Fibroblast of the conjunctiva (primary cell): ENCODE results near the gene NME7.
A peak's percentile ranks its signal among the peaks of the same experiment; 100 is the strongest.
"Not testable (repeated sequence)": the region's sequence is repeated elsewhere in the genome, so short reads cannot be mapped to it uniquely, and the experiment has no call there.

Experiments
- DNase-seq: peaks from one replicate; pipeline ENCODE4 v3.0.0-alpha.2; 2010; ENCODE audit warnings: low read depth

Gene NME7

DNA sequence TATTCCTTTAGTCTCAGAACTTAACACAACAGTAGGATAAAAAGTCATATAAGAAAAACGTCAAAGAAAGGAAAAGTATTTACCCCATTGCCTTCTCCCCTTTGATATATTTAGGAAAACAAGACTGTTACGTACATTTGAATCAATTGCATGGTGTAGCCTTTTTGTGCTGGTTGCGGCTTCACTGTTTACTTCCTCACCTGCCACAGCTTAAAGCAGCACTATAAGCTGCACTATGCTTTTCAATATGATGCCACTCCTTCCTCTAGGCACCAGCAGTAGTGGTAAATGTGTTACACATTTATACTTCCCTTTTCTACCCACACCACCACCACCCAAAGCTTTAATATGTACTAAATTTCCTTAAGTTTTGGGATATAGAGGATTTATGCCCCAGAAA lies 150.0 kb downstream of the NME7 start:
- no peak for DNase-seq

- no peak for DNase-seq
These were observed 153.0 kb downstream of the NME7 start for GRCh38 chr1:169214598-169214997.

DNA sequence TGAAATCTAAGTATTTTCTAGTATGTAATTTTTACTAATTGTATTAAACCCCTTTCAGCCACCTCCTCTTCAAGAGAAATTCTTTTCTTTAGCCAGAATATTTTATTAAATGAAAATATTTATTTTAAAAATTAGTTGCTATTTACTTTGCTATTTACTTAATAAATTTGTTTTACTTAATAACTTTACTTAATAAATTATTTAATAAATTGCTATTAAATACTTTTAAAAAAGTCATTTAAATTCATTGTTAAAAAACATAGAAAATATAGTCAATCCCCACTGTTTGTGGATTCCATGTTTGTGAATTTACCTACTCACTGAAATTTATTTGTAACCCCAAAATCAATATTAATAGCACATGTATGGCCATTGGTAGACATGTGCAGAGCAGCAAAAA lies 155.5 kb downstream of the NME7 start:
- no peak for DNase-seq

GRCh38 chr1:169207797-169208520 lies 159.6 kb downstream of the NME7 start:
- peak; percentile 0 for DNase-seq

- no peak for DNase-seq
These were observed 163.4 kb downstream of the NME7 start for GRCh38 chr1:169204157-169204556.

DNA sequence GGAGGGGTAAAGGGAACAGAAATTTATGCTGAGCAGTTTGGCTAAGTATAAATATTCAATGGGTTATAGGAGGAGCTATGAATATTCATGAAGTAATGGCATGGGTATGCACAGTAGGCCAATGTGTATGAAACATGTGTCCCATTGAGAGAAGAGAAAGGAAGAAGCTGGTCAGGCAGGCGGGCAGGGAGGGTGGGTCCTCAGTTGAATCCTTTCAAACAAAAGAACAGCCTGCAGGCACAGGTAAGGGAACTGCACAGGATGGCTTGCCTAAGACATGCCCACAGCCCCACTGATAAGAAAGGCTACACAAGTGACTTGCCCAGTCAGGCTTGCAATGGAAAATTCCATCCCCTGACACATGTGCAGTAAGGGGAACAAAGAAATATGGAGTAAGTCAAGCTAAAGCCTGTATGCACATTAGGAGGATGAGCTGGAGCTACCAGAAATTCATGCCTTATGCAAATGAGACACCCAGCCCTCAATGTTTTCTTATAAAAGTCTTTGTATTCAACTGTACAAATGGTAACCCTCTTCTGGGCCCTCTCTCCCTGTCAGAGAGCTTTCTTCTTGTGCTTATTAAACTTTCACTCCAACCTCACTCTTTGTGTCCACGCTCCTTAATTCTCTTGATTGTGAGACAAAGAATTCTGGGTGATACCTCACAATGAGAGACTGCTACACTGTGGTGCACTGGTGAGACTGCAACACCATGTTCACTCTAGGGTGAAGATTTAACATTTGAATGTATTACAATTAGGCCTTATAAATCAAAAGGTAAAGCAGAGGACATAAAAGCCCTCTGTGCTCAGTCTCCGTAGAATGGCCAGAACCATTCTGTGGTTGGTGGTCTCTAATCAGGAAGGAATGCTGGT lies 164.6 kb downstream of the NME7 start:
- DNase-seq, result no peak

GRCh38 chr1:169201084-169201619 lies 166.4 kb downstream of the NME7 start:
- no peak for DNase-seq

- no peak for DNase-seq
These were observed 167.3 kb downstream of the NME7 start for GRCh38 chr1:169200319-169200718.

GRCh38 chr1:169196581-169196980 lies 171.0 kb downstream of the NME7 start:
- DNase-seq, result no peak

DNA sequence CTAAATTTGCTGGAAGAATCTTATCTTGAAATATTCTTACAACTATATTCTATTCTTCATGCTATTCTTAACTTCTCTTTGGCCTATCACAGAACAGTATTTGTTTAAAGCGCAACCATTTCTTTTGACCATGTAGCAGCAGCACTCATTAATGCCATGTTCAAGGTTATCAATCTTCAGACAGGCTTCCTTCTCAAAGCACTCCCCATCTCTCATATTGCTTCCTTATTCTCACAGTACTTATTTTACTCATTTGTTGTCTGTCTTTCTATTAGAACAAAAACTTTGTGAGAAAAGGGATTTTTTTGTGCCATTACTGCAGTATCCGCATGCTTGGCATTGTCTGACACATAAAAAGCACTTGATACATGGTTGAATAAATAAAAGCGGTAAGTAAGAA lies 171.4 kb downstream of the NME7 start:
- DNase-seq, result no peak

- no peak for DNase-seq
These were observed 174.3 kb downstream of the NME7 start for GRCh38 chr1:169193191-169193850.

DNA sequence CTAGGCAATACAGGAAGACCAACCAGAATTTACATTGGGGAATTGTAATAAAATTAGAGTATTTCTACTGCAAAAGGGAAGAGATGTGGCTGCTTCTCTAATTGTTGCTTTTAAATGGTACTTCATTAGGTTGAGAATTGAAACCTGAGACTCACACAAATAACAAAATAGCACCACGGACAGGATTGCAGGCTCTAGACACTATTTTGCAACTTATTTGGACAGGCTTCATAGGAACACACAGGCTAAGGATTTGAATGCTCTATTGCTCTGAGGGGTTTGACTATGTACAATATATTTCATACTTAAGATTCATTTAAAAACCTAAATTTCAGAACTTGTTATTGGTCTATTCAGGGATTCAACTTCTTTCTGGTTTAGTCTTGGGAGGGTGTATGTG lies 181.5 kb downstream of the NME7 start:
- no peak for DNase-seq

DNA sequence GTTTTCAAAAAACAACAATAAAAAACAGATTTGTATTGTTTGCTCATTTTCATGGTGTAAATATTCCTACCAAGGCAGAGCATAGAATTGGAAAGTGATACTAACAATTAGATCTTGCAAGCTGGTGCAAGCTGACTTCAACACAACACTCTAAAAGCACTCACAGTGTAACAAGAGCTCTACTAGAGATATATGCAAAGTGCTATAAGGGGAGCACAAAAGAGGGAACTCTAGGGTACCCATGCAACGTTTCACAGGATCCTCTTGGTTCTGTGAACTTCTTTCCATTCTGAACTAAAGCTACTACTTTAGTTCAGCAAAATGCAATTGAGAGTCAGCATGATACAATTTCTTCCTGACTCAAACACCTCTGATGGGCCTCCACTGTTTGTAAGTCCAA lies 182.8 kb downstream of the NME7 start:
- no peak for DNase-seq

DNA sequence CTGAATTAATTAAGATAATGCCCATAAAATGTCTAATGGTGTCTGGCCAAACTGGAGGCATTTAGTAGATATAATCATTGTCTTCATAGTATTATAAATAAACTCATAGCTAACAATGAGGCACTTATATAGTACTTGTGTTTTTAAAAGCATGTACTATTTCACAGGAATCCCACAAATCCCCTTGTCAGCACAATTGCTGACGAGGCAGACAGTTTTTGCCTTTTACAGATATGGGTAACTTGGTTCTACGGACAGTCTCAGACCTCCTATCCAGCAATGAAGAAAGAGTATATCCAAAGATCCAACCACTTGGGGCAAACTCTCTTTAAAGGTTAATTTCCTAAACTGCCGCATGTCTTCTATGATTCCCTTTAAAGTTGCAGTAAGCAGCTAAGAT lies 187.4 kb downstream of the NME7 start:
- DNase-seq, result no peak

DNA sequence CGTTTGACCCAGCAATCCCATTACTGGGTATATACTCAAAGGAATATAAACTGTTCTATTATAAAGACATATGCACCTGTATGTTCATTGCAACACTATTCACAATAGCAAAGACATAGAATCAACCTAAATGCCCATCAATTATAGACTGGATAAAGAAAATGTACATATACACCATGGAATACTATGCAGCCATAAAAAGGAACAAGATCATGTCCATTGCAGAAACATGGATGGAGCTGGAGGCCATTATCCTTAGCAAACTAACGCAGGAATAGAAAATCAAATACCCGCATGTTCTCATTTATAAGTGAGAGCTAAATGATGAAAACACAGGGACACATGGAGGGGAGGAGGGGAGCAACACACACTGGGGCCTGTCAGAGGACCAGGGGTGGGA lies 188.2 kb downstream of the NME7 start:
- DNase-seq, result not testable (repeated sequence)

DNA sequence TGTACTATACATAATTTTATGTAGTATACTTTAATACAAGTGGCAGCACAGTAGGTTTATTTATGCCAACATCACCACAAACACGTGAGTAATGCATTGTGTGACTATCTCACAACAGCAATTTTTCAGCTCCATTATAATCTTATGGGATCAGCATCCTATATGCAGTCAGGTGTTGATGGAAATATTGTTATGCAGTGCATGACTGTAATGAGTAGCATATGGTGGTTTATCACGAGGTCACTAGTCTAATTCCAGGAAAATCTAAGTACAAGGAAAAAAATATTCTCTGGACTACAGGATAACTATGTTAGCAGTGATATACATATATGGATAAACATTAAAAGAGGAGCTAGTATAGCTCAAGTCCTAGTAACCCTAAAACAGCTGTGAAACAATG lies 192.1 kb downstream of the NME7 start:
- DNase-seq, result no peak

DNA sequence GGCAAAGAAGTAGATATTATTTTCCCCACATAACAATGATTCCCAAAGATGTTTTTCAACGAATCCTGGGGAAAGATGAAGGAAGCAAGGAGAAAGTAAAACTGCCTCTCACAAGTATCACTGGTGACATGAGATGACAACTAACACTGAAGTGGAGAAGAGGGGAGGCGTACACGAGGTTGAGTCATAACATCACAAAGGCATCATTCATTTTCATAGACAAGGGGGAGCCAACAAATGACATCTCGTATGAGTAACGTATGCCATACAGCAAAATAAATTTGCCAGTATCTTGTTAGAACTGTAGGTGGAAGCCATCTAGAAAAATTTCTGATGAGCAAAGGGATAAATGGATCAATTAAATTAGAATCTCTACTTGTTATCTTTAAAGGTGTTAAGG lies 204.5 kb downstream of the NME7 start:
- DNase-seq, result no peak

DNA sequence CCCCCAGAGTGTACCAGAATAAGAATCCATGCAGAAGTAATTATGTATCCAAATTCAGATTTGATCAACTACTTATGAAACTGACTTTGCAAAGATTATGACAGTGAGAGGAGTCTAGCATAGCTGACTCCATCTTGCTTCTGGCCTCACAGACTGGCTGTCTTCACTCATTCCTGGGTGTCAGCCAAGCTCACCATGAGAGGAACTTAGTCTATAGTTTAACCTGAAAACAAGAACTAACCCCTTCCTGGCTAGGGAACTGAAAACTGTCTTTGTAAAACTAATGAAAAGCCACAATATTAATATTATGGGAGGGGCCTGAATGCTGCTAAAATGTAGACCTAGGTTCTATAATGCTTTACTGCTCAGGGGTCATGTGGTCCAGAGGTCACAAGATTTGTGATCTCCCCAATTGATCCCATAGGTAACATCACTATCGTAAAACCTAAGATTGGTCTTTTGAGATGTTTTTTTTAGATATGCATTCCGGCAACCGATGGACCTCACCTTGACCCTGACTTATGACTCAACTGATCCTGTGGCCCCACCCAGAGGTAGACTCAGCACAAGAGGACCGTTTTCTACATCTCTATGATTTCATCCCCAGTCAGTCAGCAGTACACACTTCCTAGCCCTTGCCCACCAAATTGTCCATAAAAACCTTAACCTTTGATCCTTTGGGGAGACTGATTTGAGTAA lies 206.0 kb downstream of the NME7 start:
- no peak for DNase-seq

DNA sequence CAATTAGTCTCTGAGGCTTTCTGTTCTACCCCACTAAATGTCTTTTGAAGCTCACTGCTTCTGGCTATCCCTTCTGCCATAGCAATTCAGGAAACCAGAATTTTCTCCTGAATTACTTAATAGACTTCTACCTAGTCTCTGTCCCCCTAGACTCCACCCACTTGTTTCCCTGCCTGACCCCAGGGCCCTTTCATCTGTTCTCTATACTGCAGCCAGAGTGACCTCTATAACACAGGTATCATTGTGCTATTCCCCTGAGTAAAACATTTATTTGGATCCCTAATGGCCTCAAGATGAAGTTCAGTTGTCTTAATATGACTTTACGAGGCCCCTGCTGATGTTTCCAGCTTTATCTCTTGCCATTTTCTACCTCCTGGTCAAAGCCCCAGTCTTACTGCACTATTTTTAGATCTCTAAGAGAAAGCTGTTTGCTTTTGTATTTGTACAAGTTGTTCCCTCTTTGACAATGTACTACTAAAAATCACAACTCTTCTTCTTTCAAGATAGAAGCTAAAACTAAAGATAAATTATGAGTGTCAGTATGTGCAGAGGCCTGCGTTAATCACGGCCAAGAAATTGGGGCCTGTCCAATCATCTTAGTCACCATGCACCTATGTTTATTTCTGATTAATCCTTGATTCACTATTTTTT lies 206.6 kb downstream of the NME7 start:
- DNase-seq, result no peak

DNA sequence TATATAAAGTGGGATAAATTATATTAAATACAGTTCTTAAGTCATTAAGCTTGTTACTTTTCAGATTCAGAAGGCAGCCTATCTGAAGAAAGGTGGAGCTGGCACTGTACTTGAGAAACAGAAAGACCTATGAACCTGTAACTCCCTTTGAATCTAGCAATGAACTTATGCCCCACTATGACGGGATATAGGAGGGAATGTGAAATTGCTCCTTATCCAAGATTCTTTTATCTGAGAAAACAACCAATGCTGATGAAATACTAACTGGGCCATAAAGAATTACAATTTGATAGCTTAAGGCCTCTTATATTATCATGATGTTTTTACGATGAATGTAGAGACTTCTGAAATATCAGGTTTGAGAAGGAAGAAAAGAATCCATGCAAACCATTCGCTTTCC lies 211.0 kb downstream of the NME7 start:
- DNase-seq, result no peak

DNA sequence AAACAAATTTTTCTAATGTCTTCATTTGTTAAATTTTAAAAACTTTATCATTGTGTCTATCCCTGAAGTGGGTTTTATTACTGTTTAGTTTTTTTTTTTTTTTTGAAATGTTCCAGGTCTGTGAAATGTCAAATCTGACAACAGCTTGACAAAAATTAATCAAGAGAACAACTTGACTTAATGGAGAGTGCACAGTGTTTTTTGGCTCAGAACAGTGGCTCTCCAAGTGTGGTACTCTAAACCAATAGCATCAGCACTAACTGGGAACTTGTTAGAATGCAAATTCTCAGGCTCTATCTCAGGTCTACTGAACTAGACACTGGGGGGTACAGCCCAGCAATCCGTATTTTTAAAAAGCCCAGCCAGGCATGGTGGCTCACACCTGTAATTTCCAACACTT lies 211.9 kb downstream of the NME7 start:
- DNase-seq, result no peak
